GM18870 (cell line): ENCODE measurements around the gene UBXN4.
"Not testable (repeated sequence)": the region's sequence is repeated elsewhere in the genome, so short reads cannot be mapped to it uniquely, and the experiment has no call there.

ENCODE experiments used
- ATAC-seq: cut with Tn5 transposase; IDR thresholded peaks from one replicate; pipeline ENCODE4 v1.9.1; 2021; ENCODE audit warnings: moderate library complexity; ENCODE audit not compliant: unreplicated experiment

Gene UBXN4, protein sequence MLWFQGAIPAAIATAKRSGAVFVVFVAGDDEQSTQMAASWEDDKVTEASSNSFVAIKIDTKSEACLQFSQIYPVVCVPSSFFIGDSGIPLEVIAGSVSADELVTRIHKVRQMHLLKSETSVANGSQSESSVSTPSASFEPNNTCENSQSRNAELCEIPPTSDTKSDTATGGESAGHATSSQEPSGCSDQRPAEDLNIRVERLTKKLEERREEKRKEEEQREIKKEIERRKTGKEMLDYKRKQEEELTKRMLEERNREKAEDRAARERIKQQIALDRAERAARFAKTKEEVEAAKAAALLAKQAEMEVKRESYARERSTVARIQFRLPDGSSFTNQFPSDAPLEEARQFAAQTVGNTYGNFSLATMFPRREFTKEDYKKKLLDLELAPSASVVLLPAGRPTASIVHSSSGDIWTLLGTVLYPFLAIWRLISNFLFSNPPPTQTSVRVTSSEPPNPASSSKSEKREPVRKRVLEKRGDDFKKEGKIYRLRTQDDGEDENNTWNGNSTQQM

GRCh38 chr2:135741395-135742324 is at the start of gene UBXN4:
UBXN4 (plus strand) TSS chr2:135741855; CDS start chr2:135741930, 75 bp downstream.
- peak; percentile 88 for ATAC-seq

- no peak for ATAC-seq
Observed at GRCh38 chr2:135694711-135695110, 46.9 kb upstream of the UBXN4 start.

DNA sequence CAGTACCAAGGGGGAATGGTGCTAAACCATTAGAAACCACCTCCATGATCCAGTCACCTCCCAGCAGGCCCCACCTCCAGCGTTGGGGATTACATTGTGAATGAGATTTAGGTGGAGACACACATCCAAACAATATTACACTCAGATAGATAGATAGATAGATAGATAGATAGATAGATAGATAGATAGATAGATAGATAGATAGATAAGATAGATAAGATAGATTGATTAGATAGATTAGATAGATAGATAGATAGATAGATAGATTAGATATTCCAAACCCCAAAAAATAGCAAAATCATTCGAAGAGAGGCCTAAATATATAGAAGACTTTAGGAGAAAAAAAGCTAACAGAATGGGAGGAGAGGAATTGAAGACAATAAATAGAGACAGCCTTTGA is 42.8 kb upstream of the UBXN4 start:
- no peak for ATAC-seq

GRCh38 chr2:135701442-135701841 is 40.2 kb upstream of the UBXN4 start:
- ATAC-seq = no peak

DNA sequence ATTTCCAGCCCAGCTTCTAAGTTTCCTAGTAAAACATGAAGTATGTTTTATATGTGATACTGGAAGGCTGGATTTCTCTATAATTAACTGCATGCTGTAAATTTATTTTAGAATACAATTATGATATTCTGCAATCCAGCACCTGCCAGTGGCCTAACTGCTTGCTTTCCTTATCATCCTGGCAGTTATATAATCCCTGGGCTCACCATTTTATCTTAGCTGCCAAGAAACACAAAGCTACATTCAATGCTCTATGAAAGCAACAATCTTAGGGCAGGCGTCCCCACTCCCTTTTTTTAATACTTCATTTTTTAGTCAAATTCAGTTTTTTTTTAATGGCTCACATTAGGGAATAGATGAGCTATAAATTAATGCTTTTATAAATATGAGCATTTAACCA is 38.4 kb upstream of the UBXN4 start:
- ATAC-seq = no peak

DNA sequence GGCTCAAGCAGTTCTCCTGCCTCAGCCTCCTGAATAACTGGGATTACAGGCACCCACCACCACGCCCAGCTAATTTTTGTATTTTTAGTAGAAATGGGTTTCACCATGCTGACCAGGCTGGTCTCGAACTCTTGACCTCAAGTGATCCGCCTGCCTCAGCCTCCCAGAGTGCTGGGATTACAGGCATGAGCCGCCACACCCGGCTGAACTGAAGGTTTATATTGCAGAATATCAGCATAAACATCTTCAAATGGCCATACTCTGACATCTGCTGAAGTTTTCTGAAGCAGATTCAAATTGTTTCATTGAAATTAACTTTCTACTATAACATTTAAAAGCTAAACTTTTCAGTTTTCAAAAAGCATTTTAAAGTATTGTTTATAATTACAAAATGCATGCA is 37.6 kb upstream of the UBXN4 start:
- ATAC-seq = not testable (repeated sequence)

- no peak for ATAC-seq
Observed at GRCh38 chr2:135708159-135708558, 33.5 kb upstream of the UBXN4 start.

- no peak for ATAC-seq
Observed at GRCh38 chr2:135709992-135710391, 31.7 kb upstream of the UBXN4 start.

GRCh38 chr2:135715086-135715485 is 26.6 kb upstream of the UBXN4 start:
- ATAC-seq = not testable (repeated sequence)

DNA sequence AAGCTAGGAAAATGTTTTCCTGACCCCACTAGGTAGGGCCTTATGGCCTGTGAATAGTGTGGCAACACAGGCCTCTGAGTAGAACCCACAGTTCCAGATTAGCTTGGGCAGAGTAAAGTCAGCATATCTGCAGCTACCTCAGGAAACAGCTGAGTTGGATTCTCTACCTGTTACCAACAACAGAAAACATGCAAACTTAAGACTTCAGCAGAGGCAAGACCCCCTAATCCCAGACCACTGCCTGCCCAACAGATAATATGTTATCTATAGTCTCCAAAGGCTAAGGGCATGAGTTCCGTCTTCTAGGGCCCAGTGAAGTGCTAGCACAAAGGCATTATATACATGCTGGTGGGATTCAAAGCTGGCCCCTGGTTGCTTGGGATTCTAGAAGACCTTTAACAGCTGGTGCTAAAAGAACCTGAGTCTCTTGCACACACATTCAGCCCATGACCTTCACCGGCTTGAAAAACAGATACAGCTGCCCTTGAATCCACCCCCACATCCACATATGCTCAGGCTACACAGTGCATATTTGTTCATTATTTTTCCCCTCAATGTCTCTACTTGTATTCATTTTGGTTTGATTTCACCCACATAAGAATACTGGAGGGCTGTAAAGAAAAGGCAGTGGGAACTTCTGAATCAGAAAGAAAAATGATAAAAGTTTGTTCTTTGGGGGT is 13.5 kb upstream of the UBXN4 start:
- ATAC-seq = no peak

DNA sequence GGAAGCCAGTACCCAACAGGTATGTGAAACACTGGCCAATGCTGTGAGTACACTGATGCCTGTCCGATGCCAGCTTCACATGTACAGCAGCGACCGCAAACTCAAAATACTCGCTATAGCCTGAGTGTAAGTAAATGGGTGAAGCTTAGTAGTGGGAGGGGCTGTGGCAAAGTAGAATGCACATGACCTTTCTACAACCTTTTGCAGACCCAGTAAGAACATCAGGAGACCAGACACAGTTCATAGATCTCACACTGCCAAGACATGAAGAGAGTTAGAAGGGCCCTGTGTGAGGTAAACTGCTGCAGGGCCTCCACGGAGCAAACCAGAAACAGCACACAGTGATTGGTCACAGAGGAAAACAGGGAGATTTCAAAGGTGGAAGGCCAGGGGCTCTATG is 9.1 kb upstream of the UBXN4 start:
- ATAC-seq = no peak

GRCh38 chr2:135733045-135733444 is 8.6 kb upstream of the UBXN4 start:
- ATAC-seq = no peak

GRCh38 chr2:135736546-135736945 is 5.1 kb upstream of the UBXN4 start:
- ATAC-seq = no peak

- ATAC-seq = no peak
Observed at GRCh38 chr2:135740206-135740605, 1.4 kb upstream of the UBXN4 start.

DNA sequence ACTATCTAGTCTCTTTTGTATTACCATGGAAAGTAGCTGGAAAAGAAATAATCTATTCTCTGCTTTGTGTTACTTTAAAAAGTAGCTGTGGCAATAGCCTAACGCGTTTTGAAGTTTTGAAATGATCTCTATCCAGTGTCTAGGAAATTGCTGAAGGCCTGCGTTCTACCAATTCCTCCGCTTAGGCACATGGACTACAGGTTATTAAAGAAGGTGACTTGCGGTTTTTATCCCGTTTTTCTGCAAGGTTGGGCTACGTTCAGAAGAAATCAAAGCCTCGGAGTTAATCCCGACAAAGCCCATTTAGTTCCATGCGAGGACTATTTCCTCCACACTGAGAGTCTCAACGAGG is 636 bp upstream of the UBXN4 start:
- ATAC-seq = no peak

DNA sequence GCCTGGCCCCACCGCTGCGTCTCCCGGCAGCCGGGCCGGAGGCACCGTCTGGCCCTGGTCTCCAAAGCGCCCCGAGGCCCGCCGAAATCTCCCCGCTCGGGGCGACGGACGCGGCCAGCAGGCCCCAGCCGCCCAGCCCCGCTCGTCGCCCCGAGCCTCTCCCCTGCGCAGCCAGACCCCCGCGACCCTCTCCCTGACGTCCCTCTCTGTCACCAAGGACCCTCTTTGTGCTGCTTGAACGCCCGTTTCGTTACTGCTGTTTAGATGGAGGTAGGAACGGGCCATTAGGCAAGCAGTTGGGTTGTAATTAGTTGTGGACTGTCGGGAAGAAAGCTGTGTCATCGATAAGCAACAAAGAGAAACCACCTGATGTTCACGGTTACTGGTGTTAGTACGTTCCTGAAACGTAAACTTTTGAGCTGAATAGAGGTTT is 686 bp downstream of the UBXN4 start:
- ATAC-seq = peak; percentile 22

DNA sequence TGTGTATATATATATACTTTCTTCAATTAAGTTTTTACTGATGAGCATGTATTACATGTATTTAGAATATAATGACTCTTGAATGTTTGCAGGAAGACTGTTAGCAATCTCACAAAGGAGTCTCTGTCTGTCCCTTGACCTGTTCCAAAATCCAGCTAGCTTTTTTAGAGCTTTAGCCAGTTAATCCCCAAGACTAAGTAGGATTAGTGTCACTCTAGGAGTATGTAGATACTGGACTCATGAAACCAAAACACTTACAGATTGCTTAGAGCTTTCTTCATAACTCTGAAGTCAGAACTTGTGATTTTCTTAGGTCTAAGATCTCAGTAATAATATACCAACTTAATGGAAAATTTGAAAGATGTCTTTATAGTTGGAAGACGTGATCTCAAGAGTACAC is 2.2 kb downstream of the UBXN4 start:
- ATAC-seq = no peak

GRCh38 chr2:135744760-135745314 is 3.2 kb downstream of the UBXN4 start:
- peak; percentile 23 for ATAC-seq

DNA sequence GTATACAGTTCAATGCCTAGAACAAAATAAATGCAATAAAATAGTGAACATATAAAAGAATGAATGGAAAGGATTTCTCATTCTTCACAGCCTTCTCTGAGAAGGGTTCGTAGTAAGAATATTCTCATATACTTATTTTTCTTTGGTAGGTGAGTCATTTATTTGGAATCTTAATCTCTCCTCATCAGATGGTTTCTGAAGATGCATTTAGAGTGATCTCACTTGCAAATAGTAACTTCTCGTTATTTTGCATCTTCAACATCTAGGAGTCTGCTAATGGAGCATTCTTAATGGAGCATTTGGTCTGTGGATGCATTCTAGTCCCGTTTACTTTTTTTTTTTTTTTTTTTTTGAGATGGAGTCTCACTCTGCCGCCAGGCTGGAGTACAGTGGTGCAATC is 3.9 kb downstream of the UBXN4 start:
- ATAC-seq = no peak

GRCh38 chr2:135755573-135755972 is 13.9 kb downstream of the UBXN4 start:
- ATAC-seq = no peak

DNA sequence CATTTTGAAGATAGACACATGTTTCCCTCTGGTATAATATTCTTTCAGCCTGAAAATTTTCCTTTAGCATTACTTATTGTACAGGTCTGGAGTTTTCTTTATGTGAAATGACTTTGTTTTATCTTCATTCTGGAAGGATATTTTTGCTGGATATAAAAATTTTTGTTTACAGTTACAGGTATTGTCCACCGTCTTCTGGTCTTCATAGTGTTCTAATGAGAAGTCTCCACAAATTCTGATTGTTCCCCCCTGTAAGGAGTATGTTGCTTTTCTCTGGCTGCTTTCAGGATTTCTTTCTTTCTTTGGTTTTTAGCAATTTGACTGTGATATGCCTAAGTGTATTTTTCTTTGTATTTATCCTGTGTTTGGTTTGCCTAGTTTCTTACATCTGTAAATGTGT is 15.0 kb downstream of the UBXN4 start:
- ATAC-seq = no peak
